Sigmoid colon (tissue), 4 donors: Measurements from ENCODE around the gene CXCL8.

Source experiments
- POLR2A ChIP-seq, 2 donors: fragments of 450-650 bp; IDR thresholded peaks; one replicate each; pipeline ENCODE4 v1.6.1; 2016; ENCODE audit warnings: antibody characterized with exemption in 2 of 2, mild to moderate bottlenecking in 2 of 2, moderate library complexity in 2 of 2
- POLR2AphosphoS5 ChIP-seq, 4 donors: sonication (generic); formaldehyde crosslinking; IDR thresholded peaks; one replicate each; pipeline ENCODE4 v1.6.1; 2017; ENCODE audit warnings: antibody characterized with exemption in 4 of 4
- TF ChIP-seq, protein P1 (sequence below), 4 experiments: fragments of 450-650 bp in 3 of 4; fragments of 200-600 bp in 1 of 4; IDR thresholded peaks; one replicate each; pipeline ENCODE4 v1.5.1; 2016 to 2019; ENCODE audit warnings: antibody characterized with exemption in 4 of 4, mild to moderate bottlenecking in 3 of 4, moderate library complexity in 2 of 4

DNA sequence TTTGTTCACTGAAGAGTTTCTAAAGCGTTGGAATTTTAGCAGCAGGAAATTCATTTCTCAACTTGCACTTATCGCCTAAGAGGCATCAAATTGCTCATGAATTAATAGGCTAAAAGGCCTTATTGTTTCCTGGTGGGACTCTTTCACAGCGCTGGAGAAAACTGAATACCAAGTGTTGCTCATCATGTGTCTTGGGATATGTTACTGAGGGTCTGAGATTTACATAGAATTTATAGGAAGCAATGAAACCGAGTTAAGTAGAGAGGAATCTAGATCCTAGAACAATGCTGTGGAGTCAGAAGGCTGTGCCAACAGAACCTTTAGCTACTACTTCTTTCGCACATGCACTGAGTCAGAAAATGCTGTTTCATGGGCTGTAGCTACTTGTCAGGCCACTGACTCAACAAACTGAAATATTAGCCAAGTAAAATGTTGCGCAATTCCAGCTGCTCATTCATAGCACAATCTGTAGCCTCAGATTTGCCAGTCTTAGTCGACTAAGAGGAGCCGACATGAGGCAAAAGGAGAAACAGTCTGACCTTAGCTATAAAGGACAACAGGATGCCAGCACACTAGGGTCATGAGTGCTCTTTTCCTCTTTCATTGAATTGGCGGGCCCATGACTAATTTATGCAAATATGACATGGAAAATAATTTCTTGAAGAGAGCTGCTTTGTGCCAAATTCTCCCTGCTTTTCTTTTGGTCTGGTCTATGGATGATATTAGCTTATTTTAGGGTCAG, 35.9 kb upstream of the CXCL8 start:
- TF ChIP-seq, protein P1, sequence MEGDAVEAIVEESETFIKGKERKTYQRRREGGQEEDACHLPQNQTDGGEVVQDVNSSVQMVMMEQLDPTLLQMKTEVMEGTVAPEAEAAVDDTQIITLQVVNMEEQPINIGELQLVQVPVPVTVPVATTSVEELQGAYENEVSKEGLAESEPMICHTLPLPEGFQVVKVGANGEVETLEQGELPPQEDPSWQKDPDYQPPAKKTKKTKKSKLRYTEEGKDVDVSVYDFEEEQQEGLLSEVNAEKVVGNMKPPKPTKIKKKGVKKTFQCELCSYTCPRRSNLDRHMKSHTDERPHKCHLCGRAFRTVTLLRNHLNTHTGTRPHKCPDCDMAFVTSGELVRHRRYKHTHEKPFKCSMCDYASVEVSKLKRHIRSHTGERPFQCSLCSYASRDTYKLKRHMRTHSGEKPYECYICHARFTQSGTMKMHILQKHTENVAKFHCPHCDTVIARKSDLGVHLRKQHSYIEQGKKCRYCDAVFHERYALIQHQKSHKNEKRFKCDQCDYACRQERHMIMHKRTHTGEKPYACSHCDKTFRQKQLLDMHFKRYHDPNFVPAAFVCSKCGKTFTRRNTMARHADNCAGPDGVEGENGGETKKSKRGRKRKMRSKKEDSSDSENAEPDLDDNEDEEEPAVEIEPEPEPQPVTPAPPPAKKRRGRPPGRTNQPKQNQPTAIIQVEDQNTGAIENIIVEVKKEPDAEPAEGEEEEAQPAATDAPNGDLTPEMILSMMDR (IDR thresholded peaks at IDR 0.05), result no peak
- TF ChIP-seq POLR2A (IDR thresholded peaks at IDR 0.05), result no peak
- TF ChIP-seq POLR2AphosphoS5 (IDR thresholded peaks at IDR 0.05), result peak; percentile 53 to 79 (median 75)
